ENCODE measurements around the gene HORMAD2.
"Not testable (repeated sequence)": the region's sequence is repeated elsewhere in the genome, so short reads cannot be mapped to it uniquely, and the experiment has no call there.

Gene HORMAD2

DNA sequence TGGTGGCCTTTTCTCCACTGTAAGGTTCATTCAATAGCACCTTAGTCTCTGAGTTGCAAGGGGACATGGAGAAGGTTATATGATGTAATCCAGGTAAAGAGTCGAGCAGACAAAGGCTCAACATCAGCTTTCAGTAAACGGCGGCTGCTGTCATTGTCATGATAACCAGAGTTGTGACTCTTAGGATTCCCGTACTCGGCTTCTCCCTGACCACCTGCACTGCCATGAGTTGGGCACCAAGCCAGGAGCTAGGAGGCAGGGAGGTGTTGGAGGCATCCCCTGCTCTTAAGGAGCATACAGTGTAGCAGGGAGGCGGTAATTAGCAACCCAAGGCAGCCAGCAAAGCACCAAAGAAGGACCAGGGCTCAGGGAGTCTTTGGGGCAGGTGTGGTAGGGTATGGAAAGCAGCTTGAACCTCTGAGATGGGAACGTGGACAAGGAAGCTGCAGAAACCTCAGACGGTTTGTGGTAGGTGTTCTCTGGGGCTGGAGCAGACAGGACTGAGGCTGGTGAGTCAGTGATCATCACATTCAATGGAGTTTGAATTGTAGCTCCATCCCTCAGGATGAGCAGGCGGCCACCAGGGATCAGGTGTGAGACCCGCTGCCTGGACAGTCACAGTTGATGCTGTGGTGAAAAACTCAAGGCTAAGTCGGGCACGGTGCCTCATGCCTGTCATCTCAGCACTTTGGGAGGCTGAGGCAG, 134.6 kb downstream of the HORMAD2 start:
- peak; percentile 21 for DNase-seq

DNA sequence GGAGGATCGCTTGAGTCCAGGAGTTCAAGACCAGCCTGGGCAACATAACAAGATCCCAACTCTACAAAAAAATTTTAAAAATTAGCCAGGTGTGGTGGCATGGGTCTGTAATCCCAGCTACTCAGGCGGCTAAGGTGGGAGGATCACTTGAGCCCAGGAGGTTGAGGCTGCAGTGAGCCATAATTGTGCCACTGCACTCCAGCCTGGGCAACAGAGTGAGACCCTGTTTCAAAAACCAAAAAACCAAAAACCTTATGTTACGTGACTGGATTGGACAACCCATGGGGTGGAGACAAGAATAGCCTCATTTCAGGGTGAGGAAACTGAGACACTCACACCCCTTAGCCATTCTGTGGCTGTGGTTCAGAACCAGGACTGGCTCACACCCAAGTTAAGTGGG, 136.0 kb downstream of the HORMAD2 start:
- DNase-seq, result not testable (repeated sequence)

DNA sequence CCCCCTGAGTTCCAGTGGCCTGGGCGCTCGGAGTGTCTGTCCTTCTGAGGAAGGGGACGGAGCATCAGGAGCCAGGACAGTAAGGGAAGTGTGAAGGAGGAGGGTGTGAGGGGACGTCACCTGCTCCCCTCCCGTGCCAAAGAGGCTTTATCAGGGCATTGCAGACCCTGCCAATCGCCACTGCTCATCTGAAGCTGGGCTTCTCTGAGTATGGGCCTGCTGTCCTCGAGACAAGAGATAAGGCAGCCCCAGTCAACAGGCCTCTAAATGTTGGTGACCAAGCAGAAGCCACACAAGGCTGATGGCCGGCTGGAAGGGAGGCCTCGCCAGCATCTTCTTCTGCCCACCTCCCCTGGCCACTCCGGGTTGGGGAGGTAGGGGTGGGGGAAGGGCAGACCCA, 136.4 kb downstream of the HORMAD2 start:
- DNase-seq, result no peak

GRCh38 chr22:30217698-30218560, 137.7 kb downstream of the HORMAD2 start:
- DNase-seq, result no peak

DNA sequence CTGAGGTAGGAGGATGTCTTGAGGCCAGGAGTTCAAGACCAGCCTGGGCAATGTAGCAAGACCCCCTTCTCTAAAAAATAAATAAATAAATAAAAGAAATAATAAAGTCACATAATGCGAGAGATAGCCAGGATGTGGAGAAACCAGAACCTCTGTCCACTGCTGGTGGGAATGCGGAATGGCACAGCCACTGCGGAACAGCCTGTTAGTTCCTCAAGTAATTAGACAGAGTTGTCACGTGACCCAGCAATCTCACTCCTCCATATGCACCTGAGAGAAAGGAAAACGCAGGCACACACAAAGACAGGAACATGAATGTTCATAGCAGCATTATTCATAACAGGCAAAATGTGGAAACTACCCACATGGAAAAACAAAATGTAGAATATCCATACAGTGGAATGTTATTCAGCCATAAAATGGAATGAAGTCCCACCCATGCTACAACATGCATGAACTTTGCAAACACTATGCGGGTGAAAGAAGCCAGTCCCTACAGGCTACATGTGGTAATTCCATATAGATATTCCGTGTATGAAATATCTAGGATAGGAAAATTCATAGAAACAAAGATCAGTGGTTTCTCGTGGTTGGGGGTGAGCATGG, 138.9 kb downstream of the HORMAD2 start:
- no peak for DNase-seq

DNA sequence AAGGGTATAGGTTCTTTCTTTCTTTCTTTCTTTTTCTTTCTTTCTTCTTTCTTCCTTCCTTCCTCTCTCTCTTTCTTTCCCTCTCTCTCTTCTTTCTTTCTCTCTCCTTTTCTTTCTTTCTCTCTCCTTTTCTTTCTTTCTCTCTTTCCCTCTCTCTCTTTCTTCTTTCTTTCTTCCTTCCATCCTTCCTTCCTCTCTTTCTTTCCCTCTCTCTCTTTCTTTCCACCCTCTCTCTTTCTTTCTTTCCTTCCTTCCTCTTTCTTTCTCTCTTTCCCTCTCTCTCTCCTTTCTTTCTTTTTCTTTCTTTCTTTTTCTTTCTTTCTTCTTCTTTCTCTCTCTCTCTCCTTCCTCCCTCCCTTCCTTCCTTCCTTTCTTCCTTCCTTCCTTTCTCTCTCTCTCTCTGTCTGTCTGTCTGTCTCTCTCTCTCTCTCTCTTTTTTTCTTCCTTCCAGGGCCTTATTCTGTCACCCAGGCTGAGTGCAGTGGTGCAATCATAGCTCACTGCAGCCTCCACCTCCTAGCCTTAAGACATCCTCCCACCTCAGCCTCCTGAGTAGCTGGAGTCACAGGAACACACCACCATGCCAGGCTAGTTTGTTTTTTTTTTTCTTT, 139.5 kb downstream of the HORMAD2 start:
- no peak for DNase-seq

- DNase-seq, result no peak
These were observed 140.2 kb downstream of the HORMAD2 start for GRCh38 chr22:30220338-30221012.

- no peak for DNase-seq
These were observed 141.1 kb downstream of the HORMAD2 start for GRCh38 chr22:30221121-30221992.

- no peak for DNase-seq
These were observed 142.1 kb downstream of the HORMAD2 start for GRCh38 chr22:30222321-30222720.

- DNase-seq, result no peak
These were observed 143.0 kb downstream of the HORMAD2 start for GRCh38 chr22:30223303-30223702.

DNA sequence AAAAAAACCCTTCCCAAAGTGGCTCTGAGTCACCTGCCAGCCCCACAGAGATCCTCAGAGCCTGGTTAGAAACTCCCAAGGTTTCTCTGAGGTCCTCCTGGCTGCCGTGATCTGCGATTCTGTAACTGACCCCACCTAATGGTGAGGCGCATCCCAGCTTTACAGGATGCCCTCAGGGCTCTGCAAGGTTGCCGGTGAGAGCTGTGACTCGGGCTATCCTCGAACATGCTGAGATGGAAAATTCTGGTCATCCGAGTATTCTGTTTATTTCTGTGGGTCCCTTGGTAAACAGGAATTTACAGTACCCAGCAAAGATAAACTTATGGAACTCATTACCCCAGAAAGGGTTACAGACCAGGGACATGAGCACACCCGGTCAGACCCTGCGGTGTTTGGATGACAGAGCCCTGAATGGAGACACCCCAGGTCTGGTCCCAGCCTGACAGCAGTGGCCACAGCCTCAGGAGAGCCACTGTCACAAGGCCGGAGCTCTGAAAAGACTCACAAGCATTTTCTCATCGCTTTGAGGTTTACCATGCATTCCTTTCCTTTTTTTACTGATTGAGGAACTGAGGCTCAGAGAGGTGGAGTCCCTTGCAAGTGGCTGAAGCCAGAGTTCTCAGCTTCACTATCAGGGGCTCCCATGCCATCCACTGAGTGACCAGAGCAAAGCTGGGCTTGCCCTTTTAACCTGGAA, 144.0 kb downstream of the HORMAD2 start:
- no peak for DNase-seq

GRCh38 chr22:30225220-30225927, 145.1 kb downstream of the HORMAD2 start:
- no peak for DNase-seq

DNA sequence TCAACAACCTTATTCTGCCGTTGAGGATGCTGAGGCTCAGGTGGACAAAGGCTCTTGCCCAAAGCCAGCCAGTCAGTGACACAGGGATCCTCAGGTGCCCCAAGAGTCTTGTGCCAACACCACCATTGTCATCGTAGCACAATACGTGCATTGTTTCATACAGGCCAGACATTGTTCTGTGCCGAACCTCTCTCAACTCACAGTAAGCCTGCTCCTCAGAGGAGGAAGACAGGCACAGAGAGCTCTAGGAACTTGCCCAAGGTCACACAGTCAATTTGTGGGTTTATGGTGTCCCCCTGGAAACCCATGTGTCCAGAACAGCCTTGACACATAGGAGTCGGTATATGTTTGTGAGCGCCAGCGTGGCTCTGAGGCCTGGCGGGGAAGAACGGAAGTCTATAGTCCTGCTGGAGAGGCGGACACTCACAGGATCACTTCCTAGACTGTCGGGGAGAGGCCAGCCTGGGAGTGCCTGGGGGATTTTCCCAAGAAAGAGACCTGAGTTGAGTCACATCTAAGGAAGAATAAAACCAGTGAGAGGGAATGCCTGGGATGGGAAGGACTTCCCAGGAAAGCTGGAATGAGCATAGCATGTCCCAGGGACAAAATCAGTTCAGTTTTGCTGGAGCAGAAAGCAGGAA, 146.0 kb downstream of the HORMAD2 start:
- no peak for DNase-seq
